ENCODE data around the gene TBC1D16.

TBC1D16 gene

DNA sequence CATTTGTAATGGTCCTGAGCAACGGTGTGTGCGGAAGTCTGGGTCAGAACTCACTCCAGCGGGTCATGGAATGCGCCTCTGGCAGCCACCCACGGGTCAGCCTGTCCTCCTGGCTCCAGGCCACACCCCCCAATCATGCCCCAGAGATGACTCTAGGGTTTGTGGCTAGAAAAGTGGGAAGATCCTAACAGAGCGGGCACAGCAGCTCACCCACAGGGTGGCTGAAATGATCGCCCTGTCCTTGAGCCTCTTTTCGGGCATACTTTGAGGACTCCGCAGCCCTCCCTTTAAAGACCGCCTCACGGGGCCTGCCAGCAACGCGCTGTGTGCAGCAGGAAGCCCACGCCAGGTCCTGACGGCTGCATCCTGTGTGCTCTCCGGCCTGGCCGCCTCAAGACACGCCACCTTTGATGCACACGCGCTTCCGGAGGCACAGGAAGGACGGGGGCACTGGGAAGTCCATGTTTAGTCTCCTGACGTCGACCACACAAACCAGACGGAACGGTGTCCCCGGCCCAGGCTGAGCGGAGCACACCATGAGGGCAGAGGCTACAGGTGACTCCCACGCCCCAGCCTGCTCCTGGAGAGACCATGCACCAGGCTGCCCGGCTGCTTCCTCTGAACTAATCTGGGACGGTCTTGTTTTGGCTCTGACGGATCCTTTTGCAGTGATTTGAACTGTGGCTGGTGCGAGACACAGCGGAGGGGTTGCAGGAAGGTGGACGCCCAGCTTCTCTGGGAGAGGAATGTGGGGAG is 92.9 kb downstream of the TBC1D16 start:
- TF ChIP-seq, protein P1, sequence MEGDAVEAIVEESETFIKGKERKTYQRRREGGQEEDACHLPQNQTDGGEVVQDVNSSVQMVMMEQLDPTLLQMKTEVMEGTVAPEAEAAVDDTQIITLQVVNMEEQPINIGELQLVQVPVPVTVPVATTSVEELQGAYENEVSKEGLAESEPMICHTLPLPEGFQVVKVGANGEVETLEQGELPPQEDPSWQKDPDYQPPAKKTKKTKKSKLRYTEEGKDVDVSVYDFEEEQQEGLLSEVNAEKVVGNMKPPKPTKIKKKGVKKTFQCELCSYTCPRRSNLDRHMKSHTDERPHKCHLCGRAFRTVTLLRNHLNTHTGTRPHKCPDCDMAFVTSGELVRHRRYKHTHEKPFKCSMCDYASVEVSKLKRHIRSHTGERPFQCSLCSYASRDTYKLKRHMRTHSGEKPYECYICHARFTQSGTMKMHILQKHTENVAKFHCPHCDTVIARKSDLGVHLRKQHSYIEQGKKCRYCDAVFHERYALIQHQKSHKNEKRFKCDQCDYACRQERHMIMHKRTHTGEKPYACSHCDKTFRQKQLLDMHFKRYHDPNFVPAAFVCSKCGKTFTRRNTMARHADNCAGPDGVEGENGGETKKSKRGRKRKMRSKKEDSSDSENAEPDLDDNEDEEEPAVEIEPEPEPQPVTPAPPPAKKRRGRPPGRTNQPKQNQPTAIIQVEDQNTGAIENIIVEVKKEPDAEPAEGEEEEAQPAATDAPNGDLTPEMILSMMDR (IDR thresholded peaks at IDR 0.05; ENCODE audit: control extremely low read depth, extremely low read depth, low read depth, missing control alignments), result no peak
- CTCF ChIA-PET, result interaction anchor here (1.0 to 1.4 kb wide), 3 partner anchors 28 to 104 kb away, joined by 3 to 4 read pairs (median 4); partner anchors contain the start of gene CBX4
- no peak for DNase-seq (ENCODE audit: extremely low spot score)
- POLR2A ChIA-PET, result no interaction called here

GRCh38 chr17:79942011-79942405 is 93.7 kb downstream of the TBC1D16 start:
- ChIA-PET POLR2A (no interaction called here), CTCF (interaction anchor here (1.0 to 1.4 kb wide), 2 partner anchors 52 to 103 kb away, joined by 3 to 4 read pairs; partner anchors contain the start of gene CBX4)
- DNase-seq (ENCODE audit: extremely low spot score), result no peak
- TF ChIP-seq, protein P1 (IDR thresholded peaks at IDR 0.05; ENCODE audit: control extremely low read depth, extremely low read depth, low read depth, missing control alignments), result no peak

DNA sequence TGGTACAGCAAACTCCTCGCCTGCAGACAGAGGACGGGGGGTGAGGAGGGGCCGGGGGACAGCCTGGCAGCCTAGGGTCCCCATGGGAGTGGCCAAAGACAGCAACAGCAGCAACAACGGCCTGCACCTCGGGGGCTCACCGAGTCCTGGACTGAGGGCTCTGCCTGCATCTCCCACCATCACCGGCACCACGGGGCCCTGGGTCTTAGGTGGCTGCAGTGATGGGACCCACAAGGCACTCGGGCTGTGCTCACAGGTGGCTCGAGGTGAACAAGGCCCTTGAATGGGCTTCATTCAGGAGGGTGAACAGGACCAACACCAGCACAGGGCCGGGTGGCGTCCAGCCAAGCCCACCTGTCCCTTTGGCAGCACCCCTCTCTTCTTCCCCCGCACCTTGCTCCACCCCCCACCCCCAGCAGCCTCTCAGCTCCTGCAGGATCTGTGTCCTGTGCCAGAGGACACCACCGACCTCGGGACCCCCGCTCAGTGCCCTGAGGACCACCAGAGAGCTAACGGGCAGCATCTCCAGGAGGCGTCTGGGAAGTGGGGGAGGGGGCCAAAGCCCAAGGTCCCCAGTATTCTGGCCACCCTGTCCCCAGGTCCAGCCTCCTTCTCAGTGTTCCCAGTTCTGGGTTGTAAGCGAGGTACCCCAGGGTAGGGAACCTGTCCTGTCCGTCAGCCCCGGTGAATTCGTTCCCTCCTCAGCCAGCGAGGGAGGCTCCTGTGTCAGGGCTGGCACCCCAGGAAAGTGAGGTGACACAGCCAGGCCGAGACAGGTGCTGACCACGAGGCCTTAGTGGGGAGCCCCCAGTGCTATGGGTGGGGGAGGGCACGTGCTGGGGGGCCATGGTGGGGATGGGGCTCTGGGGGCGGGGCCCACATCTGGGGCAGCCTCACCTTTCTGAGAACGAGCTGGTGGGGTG is 94.3 kb downstream of the TBC1D16 start:
- CTCF ChIA-PET, result interaction anchor here (1.0 to 1.4 kb wide), 2 partner anchors 53 to 102 kb away, joined by 3 to 4 read pairs; partner anchors contain the start of gene CBX4
- POLR2A ChIA-PET, result no interaction called here
- TF ChIP-seq, protein P1 (IDR thresholded peaks at IDR 0.05; ENCODE audit: control extremely low read depth, extremely low read depth, low read depth, missing control alignments), result no peak
- DNase-seq (ENCODE audit: extremely low spot score), result no peak

GRCh38 chr17:79940459-79941087 is 95.1 kb downstream of the TBC1D16 start:
- TF ChIP-seq, protein P1 (IDR thresholded peaks at IDR 0.05; ENCODE audit: control extremely low read depth, extremely low read depth, low read depth, missing control alignments), result no peak
- DNase-seq (ENCODE audit: extremely low spot score), result no peak
- ChIA-PET CTCF (no interaction called here), POLR2A (no interaction called here)

DNA sequence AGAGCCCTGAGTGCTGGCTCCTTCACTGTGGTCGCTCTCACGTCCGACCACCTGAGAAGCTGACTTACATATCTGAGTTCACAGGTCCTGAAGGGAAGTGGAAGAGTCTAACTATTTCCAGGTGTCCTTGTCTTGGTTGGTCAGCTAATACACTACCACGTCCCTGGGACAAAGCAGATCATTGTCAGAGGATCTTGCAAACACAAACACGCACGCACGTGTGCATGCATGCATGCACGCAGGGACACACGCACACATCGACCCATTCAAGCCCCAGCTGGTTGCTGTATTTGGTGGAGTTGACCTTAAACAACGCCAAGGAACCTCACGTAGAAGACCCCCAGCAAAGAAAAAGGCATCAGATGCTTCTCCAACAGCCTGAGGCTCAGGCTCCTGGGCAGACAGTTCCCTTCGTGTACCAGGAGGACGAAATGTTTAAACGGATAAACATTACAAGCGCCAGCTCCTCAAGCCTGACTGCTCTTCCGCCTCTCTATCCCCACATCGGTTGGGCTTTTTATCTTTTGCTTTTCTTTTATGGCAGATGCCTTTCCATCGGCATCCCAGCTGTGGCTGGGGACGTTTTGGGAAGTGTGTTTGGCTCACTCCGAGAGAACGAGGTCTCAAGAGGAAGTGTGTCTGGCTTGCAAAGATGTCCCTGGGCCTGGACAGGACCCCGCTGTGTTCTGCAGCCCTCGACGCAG is 95.8 kb downstream of the TBC1D16 start:
- ChIA-PET CTCF (no interaction called here), POLR2A (no interaction called here)
- TF ChIP-seq, protein P1 (IDR thresholded peaks at IDR 0.05; ENCODE audit: control extremely low read depth, extremely low read depth, low read depth, missing control alignments), result no peak

GRCh38 chr17:79939094-79939435 is 96.6 kb downstream of the TBC1D16 start:
- no peak for DNase-seq (ENCODE audit: extremely low spot score)
- CTCF ChIA-PET, result no interaction called here
- POLR2A ChIA-PET, result no interaction called here
- TF ChIP-seq, protein P1 (IDR thresholded peaks at IDR 0.05; ENCODE audit: control extremely low read depth, extremely low read depth, low read depth, missing control alignments), result no peak

More for the DNA sequence above, 95.8 kb downstream of the TBC1D16 start:
- DNase-seq (ENCODE audit: extremely low spot score), result no peak
